ENCODE data around the gene MLST8. TPM values are rescaled to one million over a fixed set of nuclear protein-coding genes. Genes with fewer than 3 reads are reported as not detected.

Gene MLST8
- total and polyA plus RNA-seq, 7 donors = 30.6 to 58.7 (median 41.4) TPM

GRCh38 chr16:2177561-2177960 lies 27.7 kb upstream of the MLST8 start:
- Histone ChIP-seq H3K27me3 (peaks cover 0 to 8% (median 0%) of the 10 kb centered on the region in 3 donors), H3K27ac (no peak overlapping the region), H3K36me3 (peaks cover 30 to 56% (median 45%) of the 10 kb centered on the region in 4 donors), H3K9me3 (no peaks in the 10 kb centered on the region), H3K4me3 (no peak overlapping the region), H3K4me1 (peaks cover 0 to 5% (median 0%) of the 10 kb centered on the region in 4 donors)
- TF ChIP-seq CTCF (IDR thresholded peaks at IDR 0.05) (no peak), POLR2A (IDR thresholded peaks at IDR 0.05) (no peak)
- 94 to 95% methylated on average over 20 of the region's 20 CpGs for WGBS, 2 donors
- DNase-seq = no peak
- intact Hi-C loops (cut with DNase I) = no loop called here

GRCh38 chr16:2178321-2179106 lies 26.7 kb upstream of the MLST8 start:
- H3K9me3 ChIP-seq = no peaks in the 10 kb centered on the region
- 39 to 53% methylated on average over 106 of the region's 106 CpGs for WGBS, 2 donors
- peaks cover 30 to 46% (median 38%) of the 10 kb centered on the region in 4 donors for H3K36me3 ChIP-seq
- H3K27me3 ChIP-seq = peaks cover 0 to 8% (median 0%) of the 10 kb centered on the region in 3 donors
- H3K4me1 ChIP-seq = peaks cover 0 to 5% (median 0%) of the 10 kb centered on the region in 4 donors
- TF ChIP-seq POLR2A (IDR thresholded peaks at IDR 0.05) = no peak
- peak in 1 of 4 donors; percentile 14 for TF ChIP-seq POLR2AphosphoS5 (IDR thresholded peaks at IDR 0.05)
- no peak for DNase-seq
- no peak overlapping the region for H3K4me3 ChIP-seq
- intact Hi-C loops (cut with DNase I) = no loop called here
- H3K27ac ChIP-seq = no peak overlapping the region

GRCh38 chr16:2179107-2179501 lies 26.1 kb upstream of the MLST8 start:
- no peak for DNase-seq
- no peak for TF ChIP-seq CTCF (IDR thresholded peaks at IDR 0.05)
- TF ChIP-seq EP300 (IDR thresholded peaks at IDR 0.05) = no peak
- TF ChIP-seq POLR2A (IDR thresholded peaks at IDR 0.05) = no peak
- TF ChIP-seq POLR2AphosphoS5 (IDR thresholded peaks at IDR 0.05) = no peak
- H3K4me3 ChIP-seq = no peak overlapping the region
- WGBS, 2 donors = 42 to 76% methylated on average over 50 of the region's 50 CpGs
- no peak overlapping the region for H3K27ac ChIP-seq
- peaks cover 0 to 8% (median 0%) of the 10 kb centered on the region in 3 donors for H3K27me3 ChIP-seq
- peaks cover 0 to 5% (median 0%) of the 10 kb centered on the region in 4 donors for H3K4me1 ChIP-seq
- peaks cover 26 to 41% (median 32%) of the 10 kb centered on the region in 4 donors for H3K36me3 ChIP-seq
- intact Hi-C loops (cut with DNase I) = no loop called here
- H3K9me3 ChIP-seq = no peaks in the 10 kb centered on the region

- no peaks in the 10 kb centered on the region for H3K9me3 ChIP-seq
- no peak for DNase-seq
- 87 to 95% methylated on average over 31 of the region's 31 CpGs for WGBS, 2 donors
- intact Hi-C loops (cut with DNase I) = no loop called here
- H3K36me3 ChIP-seq = peaks cover 21 to 36% (median 27%) of the 10 kb centered on the region in 4 donors
- peaks cover 0 to 5% (median 0%) of the 10 kb centered on the region in 4 donors for H3K4me1 ChIP-seq
- TF ChIP-seq POLR2A (IDR thresholded peaks at IDR 0.05) = no peak
- no peak for TF ChIP-seq CTCF (IDR thresholded peaks at IDR 0.05)
- TF ChIP-seq EP300 (IDR thresholded peaks at IDR 0.05) = no peak
- no peak for TF ChIP-seq POLR2AphosphoS5 (IDR thresholded peaks at IDR 0.05)
- no peak overlapping the region for H3K4me3 ChIP-seq
- peaks cover 0 to 8% (median 0%) of the 10 kb centered on the region in 3 donors for H3K27me3 ChIP-seq
- no peak overlapping the region for H3K27ac ChIP-seq
Observed at GRCh38 chr16:2179576-2179975, 25.7 kb upstream of the MLST8 start.

GRCh38 chr16:2180461-2180860 lies 24.8 kb upstream of the MLST8 start:
- H3K27ac ChIP-seq = no peak overlapping the region
- no peaks in the 10 kb centered on the region for H3K9me3 ChIP-seq
- 95 to 96% methylated on average over 43 of the region's 43 CpGs for WGBS, 2 donors
- H3K4me3 ChIP-seq = no peak overlapping the region
- intact Hi-C loops (cut with DNase I) = no loop called here
- TF ChIP-seq CTCF (IDR thresholded peaks at IDR 0.05) = no peak
- TF ChIP-seq EP300 (IDR thresholded peaks at IDR 0.05) = no peak
- no peak for TF ChIP-seq POLR2AphosphoS5 (IDR thresholded peaks at IDR 0.05)
- no peak for TF ChIP-seq POLR2A (IDR thresholded peaks at IDR 0.05)
- H3K36me3 ChIP-seq = peaks cover 12 to 27% (median 18%) of the 10 kb centered on the region in 4 donors
- no peak for DNase-seq
- H3K4me1 ChIP-seq = peaks cover 0 to 5% (median 0%) of the 10 kb centered on the region in 4 donors
- H3K27me3 ChIP-seq = peaks cover 0 to 8% (median 0%) of the 10 kb centered on the region in 3 donors
